Fibroblast of the aortic adventitia (primary cell): Measurements from ENCODE around the gene KLHDC10. TPM values are rescaled to one million over a fixed set of nuclear protein-coding genes. Genes with fewer than 3 reads are reported as not detected.
"Not testable (repeated sequence)": the region's sequence is repeated elsewhere in the genome, so short reads cannot be mapped to it uniquely, and the experiment has no call there.

Experiments
- DNase-seq: peaks from one replicate; pipeline ENCODE4 v3.0.0-alpha.2; 2010; ENCODE audit warnings: low read depth
- H3K4me3 ChIP-seq: 2 replicates; pipeline ENCODE4 v1.5.1; 2011; ENCODE audit warnings: low read depth, mild to moderate bottlenecking, control low read depth, low read length, moderate library complexity
- CTCF ChIP-seq: IDR thresholded peaks from 2 replicates; pipeline ENCODE4 v1.5.1; 2011; ENCODE audit warnings: mild to moderate bottlenecking, low read length, control low read depth, inconsistent platforms; ENCODE audit not compliant: insufficient read depth
- total RNA-seq: library from RNA; depleted of rRNA; stranded (reverse); fragments of >200 nt; gene quantifications from 2 replicates; pipeline ENCODE4 v1.2.3, GENCODE V29; 2012; ENCODE audit warnings: low replicate concordance

Gene KLHDC10
- total RNA-seq, 1 donor = 27.2 TPM

DNA sequence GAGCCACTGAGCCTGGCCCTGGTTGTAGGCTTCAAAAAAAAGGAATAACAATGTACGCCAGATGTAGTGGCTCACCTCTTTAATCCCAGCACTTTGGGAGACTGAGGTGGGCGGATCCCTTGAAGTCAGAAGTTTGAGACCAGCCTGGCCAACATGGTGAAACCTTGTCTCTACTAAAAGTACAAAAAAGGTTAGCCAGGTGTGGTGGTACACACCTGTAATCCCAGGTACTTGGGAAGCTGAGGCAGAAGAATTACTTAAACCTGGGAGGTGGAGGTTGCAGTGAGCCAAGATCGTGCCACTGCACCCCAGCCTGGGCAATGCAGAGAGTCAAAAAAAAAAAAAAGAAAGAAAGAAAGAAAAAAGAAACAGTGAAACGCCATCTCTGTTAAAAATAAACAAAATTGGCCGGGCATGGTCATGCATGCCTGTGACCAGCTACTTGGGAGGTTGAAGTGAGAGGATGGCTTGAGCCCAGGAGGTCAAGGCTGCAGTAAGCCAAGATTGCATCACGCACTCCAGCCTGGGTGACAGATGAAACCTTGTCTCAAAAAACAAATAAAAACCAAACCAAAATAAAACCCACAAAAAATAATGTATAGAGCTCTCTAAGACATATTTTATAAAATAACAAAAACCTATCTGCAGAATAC, 4.7 kb upstream of the KLHDC10 start:
- TF ChIP-seq CTCF = no peak
- peak; percentile 26 for DNase-seq
- H3K4me3 ChIP-seq = no peak overlapping the region

GRCh38 chr7:130069179-130069977, 956 bp upstream of the KLHDC10 start:
- peak overlapping the region; percentile 75 for H3K4me3 ChIP-seq
- DNase-seq = no peak
- no peak for TF ChIP-seq CTCF

- H3K4me3 ChIP-seq = peak overlapping the region; percentile 96
- TF ChIP-seq CTCF = no peak
- peak; percentile 28 for DNase-seq
Measured at GRCh38 chr7:130070861-130071622, 708 bp downstream of the KLHDC10 start.

DNA sequence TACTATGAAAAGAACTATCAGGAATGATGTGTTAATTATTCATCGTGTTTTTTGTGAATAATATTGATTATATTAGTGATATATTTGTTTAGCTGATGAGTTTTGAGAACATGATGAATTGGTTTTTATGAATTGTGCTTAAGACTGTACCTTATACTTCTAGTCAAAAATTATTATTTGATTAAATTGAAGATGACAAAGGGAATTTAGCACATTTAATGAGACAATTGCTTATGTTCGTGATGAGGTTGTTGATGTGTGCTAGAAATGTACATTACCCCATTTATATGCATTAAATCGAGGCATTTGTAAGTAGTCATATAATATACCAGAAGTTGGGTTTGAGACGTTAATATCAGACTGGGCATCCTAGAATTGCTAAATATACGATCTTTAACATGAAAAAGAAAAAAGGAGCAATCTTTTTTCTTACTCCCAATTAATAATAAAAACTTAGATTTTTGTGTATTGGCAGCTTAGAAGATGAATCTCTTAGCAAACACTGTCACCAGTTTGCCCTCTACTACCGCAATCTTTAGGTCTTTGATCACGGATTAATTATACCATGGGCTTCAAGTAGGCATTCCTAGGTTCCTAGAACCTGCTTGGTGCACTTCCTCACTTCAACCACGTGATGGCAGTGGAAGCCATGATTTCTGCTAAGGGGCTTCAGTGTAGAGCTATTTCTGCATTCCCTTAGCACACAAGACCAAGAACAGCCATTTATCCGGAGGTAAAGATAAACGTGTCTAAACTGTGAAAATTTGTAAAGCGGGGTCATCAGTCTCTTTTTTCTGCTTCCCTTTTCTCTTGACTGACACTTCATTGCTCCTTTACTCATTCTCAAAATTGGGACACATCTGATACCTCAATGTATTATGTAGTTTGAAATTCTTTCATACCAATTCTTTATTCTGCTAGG, 1.6 kb downstream of the KLHDC10 start:
- TF ChIP-seq CTCF = peak; percentile 96
- peak; percentile 91 for DNase-seq
- peak overlapping the region; percentile 96 for H3K4me3 ChIP-seq

- no peak for DNase-seq
- H3K4me3 ChIP-seq = no peak overlapping the region
- TF ChIP-seq CTCF = no peak
Measured at GRCh38 chr7:130079846-130080394, 9.6 kb downstream of the KLHDC10 start.

DNA sequence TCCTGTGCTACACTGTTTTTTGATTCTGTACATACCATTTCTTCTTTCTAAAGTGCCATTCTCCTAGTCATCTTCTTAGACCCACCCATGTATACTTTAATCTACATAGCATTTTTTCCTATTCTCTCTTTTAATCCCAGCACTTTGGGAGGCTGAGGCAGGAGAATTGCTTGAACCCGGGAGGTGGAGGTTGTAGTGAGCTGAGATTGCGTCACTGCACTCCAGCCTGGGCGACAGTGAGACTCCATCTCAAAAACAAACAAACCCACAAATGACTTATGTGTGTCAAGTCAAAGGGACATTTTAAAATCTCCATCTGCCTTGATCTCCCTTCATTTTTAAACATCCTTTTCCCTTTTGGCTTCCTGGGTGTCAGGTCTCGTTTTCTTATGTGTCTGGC, 13.2 kb downstream of the KLHDC10 start:
- not testable (repeated sequence) for H3K4me3 ChIP-seq, DNase-seq
